ENCODE results near the gene NEK4.

The NEK4 gene

GRCh38 chr3:52715714-52716305, 54.9 kb downstream of the NEK4 start:
- H3K27me3 ChIP-seq (ENCODE audit: control insufficient read depth, insufficient read depth, low read length) = no peaks in the 10 kb centered on the region
- no peak overlapping the region for H3K4me3 ChIP-seq (ENCODE audit: low read length)
- H3K4me1 ChIP-seq (ENCODE audit: control insufficient read depth, insufficient read depth, low read length) = peaks cover 2% of the 10 kb centered on the region; the same call in 1 of the 2 replicates
- no peak overlapping the region for H3K27ac ChIP-seq (ENCODE audit: low read length)
- DNase-seq (ENCODE audit: low read depth, low spot score) = no peak
- no peaks in the 10 kb centered on the region for H3K9me3 ChIP-seq (ENCODE audit: control insufficient read depth, insufficient read depth, low read length)
- no CpG with 5 or more reads among the region's 11 CpGs for WGBS (ENCODE audit: insufficient coverage, insufficient read length)
- H3K36me3 ChIP-seq (ENCODE audit: control insufficient read depth, insufficient read depth, low read length) = no peaks in the 10 kb centered on the region; the same call in 1 of the 2 replicates

DNA sequence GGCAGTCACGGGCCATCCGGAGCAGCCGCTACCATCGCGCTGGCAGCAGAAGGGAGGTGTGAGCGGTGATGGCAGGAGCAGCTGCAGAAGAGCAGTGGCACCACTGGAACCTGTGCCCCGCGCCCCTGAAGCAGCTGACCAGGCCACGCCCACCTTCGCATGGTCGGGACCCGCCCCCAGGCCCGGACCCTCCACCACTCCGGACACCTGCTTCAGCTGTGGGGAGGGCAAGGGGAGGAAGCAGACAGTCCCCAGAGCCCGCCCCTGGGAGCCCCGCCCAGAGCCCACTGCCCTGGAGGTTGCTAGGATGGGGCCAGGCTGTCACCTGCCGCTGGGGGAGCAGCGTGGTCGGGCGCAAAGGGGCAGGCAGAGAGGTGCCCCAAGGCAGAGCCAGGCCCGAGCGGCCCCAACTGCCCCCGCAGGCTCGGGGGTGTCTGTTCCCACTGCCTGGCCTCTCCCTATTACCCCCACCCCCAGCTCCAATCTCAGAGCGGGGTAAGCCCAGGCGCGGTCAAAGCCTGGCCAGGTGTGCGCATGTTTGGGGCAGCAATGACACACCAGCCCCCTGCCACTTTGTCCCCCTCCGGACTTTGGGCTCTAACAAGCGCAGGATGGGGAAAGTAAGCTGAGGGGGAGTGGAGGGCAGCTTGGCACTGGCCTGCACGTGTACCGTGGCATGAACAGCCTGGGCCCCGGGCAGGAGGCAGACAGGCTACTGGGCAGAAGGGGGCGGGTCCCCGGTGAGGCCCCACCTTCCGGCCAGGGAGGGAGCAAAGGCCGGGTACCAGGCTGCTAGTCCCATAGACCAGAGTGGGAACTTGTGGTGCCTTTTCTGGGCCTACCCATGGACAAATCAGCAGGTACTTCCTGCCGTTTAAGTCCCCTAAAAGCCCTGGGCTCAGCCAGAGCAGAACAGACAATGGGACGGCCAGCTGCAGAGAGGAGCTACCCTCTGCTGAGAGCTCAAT, 56.1 kb downstream of the NEK4 start:
- Histone ChIP-seq H3K4me3 (ENCODE audit: low read length) (peak overlapping the region; percentile 44; the same call in 1 of the 2 replicates), H3K4me1 (ENCODE audit: control insufficient read depth, insufficient read depth, low read length) (peaks cover 2% of the 10 kb centered on the region; the same call in 1 of the 2 replicates), H3K27me3 (ENCODE audit: control insufficient read depth, insufficient read depth, low read length) (no peaks in the 10 kb centered on the region), H3K27ac (ENCODE audit: low read length) (no peak overlapping the region), H3K9me3 (ENCODE audit: control insufficient read depth, insufficient read depth, low read length) (no peaks in the 10 kb centered on the region), H3K36me3 (ENCODE audit: control insufficient read depth, insufficient read depth, low read length) (no peaks in the 10 kb centered on the region; the same call in 1 of the 2 replicates)
- no CpG with 5 or more reads among the region's 39 CpGs for WGBS (ENCODE audit: insufficient coverage, insufficient read length)
- peak; percentile 84 for DNase-seq (ENCODE audit: low read depth, low spot score)

- H3K36me3 ChIP-seq (ENCODE audit: control insufficient read depth, insufficient read depth, low read length) = no peaks in the 10 kb centered on the region
- no CpG with 5 or more reads among the region's 17 CpGs for WGBS (ENCODE audit: insufficient coverage, insufficient read length)
- no peak overlapping the region for H3K27ac ChIP-seq (ENCODE audit: low read length)
- no peaks in the 10 kb centered on the region for H3K27me3 ChIP-seq (ENCODE audit: control insufficient read depth, insufficient read depth, low read length)
- peaks cover 2% of the 10 kb centered on the region; the same call in 1 of the 2 replicates for H3K4me1 ChIP-seq (ENCODE audit: control insufficient read depth, insufficient read depth, low read length)
- no peak overlapping the region for H3K4me3 ChIP-seq (ENCODE audit: low read length)
- H3K9me3 ChIP-seq (ENCODE audit: control insufficient read depth, insufficient read depth, low read length) = no peaks in the 10 kb centered on the region
- no peak for DNase-seq (ENCODE audit: low read depth, low spot score)
Observed at GRCh38 chr3:52712291-52713212, 58.2 kb downstream of the NEK4 start.

DNA sequence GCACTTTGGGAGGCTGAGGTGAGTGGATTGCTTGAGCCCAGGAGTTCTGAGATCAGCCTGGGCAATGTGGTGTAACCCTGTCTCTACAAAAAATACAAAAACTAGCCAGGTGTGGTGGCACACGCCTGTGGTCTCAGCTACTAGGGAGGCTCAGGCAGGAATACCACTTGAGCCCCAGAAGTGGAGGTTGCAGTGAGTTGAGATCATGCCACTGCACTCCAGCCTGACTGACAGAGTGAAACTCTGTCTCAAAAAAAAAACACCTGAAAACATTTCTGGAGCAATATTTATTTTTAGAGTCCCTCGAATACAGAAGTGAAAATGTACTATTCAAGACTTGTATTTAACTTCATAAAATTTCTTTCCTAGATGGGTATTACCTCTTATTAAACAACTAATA, 60.2 kb downstream of the NEK4 start:
- no peak for DNase-seq (ENCODE audit: low read depth, low spot score)
- Histone ChIP-seq H3K9me3 (ENCODE audit: control insufficient read depth, insufficient read depth, low read length) (no peaks in the 10 kb centered on the region), H3K36me3 (ENCODE audit: control insufficient read depth, insufficient read depth, low read length) (no peaks in the 10 kb centered on the region), H3K27me3 (ENCODE audit: control insufficient read depth, insufficient read depth, low read length) (no peaks in the 10 kb centered on the region), H3K27ac (ENCODE audit: low read length) (no peak overlapping the region), H3K4me1 (ENCODE audit: control insufficient read depth, insufficient read depth, low read length) (no peaks in the 10 kb centered on the region), H3K4me3 (ENCODE audit: low read length) (no peak overlapping the region)
- no CpG with 5 or more reads among the region's 2 CpGs for whole genome bisulfite sequencing (ENCODE audit: insufficient coverage, insufficient read length)

DNA sequence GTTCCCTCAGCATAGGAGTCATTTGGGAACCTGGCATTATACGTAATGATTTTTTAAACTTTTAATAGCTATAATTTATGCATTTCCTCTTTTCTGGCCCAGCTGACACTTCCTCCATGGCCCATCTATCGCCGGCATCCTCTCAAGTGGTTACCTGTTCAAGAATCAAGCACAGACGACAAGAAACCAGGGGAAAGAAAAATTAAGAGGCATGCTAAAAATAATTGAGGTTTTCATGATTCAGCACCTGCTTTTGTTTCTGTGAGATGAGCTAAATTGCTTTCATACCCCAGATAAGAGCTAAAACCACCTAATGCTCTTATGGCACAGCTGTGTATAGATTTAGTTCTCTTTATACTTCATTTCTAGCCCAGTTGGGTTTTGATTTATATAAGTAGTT, 63.2 kb downstream of the NEK4 start:
- no peak overlapping the region for H3K27ac ChIP-seq (ENCODE audit: low read length)
- no peaks in the 10 kb centered on the region for H3K36me3 ChIP-seq (ENCODE audit: control insufficient read depth, insufficient read depth, low read length)
- no peaks in the 10 kb centered on the region for H3K27me3 ChIP-seq (ENCODE audit: control insufficient read depth, insufficient read depth, low read length)
- H3K4me1 ChIP-seq (ENCODE audit: control insufficient read depth, insufficient read depth, low read length) = no peaks in the 10 kb centered on the region
- H3K4me3 ChIP-seq (ENCODE audit: low read length) = no peak overlapping the region
- no peak for DNase-seq (ENCODE audit: low read depth, low spot score)
- no peaks in the 10 kb centered on the region for H3K9me3 ChIP-seq (ENCODE audit: control insufficient read depth, insufficient read depth, low read length)
- WGBS (ENCODE audit: insufficient coverage, insufficient read length) = no CpG with 5 or more reads among the region's 4 CpGs

DNA sequence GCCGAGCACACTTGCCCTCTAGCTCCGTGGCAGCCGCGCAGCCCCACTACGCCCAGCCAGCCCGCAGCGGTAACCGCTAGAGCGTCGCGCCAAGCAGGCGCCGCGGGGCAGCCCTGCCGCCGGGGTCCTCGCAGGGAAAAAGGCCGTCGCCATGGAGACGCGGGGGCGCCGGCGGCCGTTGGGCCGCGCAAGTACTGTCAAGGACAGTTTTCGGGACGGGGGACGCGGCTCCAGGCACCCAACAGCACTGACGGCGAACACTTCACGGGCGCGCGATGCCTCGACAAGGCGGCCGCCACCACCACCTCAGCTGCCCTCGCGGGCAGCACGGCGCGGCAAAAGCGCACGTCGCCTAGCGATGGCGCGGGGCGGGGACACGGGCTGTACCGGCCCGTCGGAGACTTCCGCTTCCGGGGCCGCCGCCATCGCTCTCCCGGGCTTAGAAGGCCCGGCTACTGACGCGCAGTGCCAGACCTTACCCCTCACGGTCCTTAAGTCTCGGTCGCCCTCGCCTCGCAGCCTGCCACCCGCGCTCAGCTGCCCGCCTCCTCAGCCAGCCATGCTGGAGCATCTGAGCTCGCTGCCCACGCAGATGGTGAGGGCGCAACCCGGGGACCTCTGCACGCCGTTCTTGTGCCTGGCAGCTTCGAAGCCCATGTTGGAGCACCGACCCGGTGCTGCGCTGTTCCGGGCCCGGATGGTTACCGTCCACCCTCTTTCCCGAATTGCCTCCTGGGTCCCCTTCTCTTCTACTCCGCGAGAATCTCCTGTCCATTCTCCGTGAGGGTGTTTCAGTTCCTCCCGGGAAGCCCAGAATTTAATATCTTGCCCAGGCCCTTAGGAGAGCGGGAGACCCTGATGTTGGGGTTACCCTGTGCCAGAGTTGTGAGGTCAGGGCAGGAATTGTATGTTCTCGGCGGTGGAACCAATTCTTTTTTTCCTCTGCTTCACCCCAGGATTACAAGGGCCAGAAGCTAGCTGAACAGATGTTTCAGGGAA, 64.8 kb downstream of the NEK4 start, which contains the start of the genes GLT8D1 and SPCS1:
Gene GLT8D1 (minus strand): TSS at position 104 of the 999 bp plus-strand sequence. CDS start 5,331 bp downstream, outside the sequence.
Gene SPCS1 (plus strand): TSS at position 419 of the 999 bp plus-strand sequence. CDS start 141 bp downstream, at position 560.
- Histone ChIP-seq H3K27me3 (ENCODE audit: control insufficient read depth, insufficient read depth, low read length) (no peaks in the 10 kb centered on the region), H3K9me3 (ENCODE audit: control insufficient read depth, insufficient read depth, low read length) (no peaks in the 10 kb centered on the region), H3K36me3 (ENCODE audit: control insufficient read depth, insufficient read depth, low read length) (no peaks in the 10 kb centered on the region), H3K27ac (ENCODE audit: low read length) (no peak within 1 kb of the TSS), H3K4me1 (ENCODE audit: control insufficient read depth, insufficient read depth, low read length) (no peaks in the 10 kb centered on the region), H3K4me3 (ENCODE audit: low read length) (peak within 1 kb of the TSS; percentile 91)
- WGBS (ENCODE audit: insufficient coverage, insufficient read length) = no CpG with 5 or more reads among the region's 94 CpGs
- peak; percentile 48 for DNase-seq (ENCODE audit: low read depth, low spot score)

DNA sequence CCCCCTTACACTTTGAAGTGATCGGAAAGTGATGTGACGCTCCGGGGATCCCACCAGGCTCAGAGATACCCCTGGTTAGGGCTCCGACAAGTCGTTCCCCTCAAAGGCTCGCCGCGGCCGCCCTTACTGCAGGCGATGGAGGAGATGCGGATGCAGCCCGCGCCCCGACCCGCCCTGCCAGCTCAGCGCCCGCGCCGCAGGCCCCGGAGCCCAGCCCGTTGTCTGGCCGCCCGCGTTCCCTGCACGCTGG, 65.4 kb downstream of the NEK4 start:
- H3K4me3 ChIP-seq (ENCODE audit: low read length) = peak overlapping the region; percentile 91; the same call in 1 of the 2 replicates
- DNase-seq (ENCODE audit: low read depth, low spot score) = no peak
- no peaks in the 10 kb centered on the region for H3K9me3 ChIP-seq (ENCODE audit: control insufficient read depth, insufficient read depth, low read length)
- H3K4me1 ChIP-seq (ENCODE audit: control insufficient read depth, insufficient read depth, low read length) = no peaks in the 10 kb centered on the region
- no CpG with 5 or more reads among the region's 25 CpGs for whole genome bisulfite sequencing (ENCODE audit: insufficient coverage, insufficient read length)
- H3K36me3 ChIP-seq (ENCODE audit: control insufficient read depth, insufficient read depth, low read length) = no peaks in the 10 kb centered on the region
- H3K27me3 ChIP-seq (ENCODE audit: control insufficient read depth, insufficient read depth, low read length) = no peaks in the 10 kb centered on the region
- H3K27ac ChIP-seq (ENCODE audit: low read length) = no peak overlapping the region

DNA sequence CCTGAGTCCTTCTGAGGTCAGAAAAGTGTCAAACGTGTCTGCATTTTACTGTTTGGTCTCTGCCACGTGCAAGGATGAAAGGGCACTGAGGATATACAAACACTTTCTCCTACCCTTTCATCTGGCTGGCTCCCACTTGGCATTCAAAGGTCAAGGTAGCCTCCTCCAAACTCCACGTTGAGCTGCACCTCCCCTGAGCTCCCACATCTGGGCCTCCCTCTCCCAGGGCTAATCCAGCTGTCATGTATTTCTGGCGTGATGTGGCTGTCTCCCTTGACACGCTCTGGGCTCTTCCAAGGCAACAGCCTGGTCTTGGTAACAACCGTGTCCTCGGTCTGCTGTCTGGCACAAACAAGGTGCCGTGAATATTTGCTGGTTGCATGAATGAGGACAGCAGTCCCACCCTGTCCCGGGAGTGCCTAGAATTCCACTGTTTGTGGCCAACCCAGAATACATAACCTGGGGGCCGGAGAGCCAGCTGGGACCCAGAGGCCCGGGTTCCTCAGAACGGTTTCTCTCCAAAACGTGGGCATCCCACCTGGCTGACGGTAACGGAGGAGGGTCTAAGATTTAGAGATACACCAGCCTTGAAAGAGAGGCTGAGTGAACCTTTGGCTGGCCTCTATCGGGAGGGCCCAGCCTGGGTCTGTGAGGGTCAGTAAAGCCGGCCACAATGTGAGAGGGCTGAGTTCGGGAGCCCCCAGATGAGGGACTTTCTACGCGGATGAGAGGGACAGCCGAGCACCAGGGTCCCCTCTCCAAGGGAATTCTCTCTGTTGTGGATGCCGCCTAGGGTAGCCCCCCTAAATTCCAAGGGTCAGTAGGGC, 65.9 kb downstream of the NEK4 start:
- H3K36me3 ChIP-seq (ENCODE audit: control insufficient read depth, insufficient read depth, low read length) = no peaks in the 10 kb centered on the region
- H3K4me3 ChIP-seq (ENCODE audit: low read length) = peak overlapping the region; percentile 91; the same call in 1 of the 2 replicates
- H3K9me3 ChIP-seq (ENCODE audit: control insufficient read depth, insufficient read depth, low read length) = no peaks in the 10 kb centered on the region
- H3K27ac ChIP-seq (ENCODE audit: low read length) = no peak overlapping the region
- WGBS (ENCODE audit: insufficient coverage, insufficient read length) = no CpG with 5 or more reads among the region's 22 CpGs
- H3K27me3 ChIP-seq (ENCODE audit: control insufficient read depth, insufficient read depth, low read length) = no peaks in the 10 kb centered on the region
- DNase-seq (ENCODE audit: low read depth, low spot score) = no peak
- H3K4me1 ChIP-seq (ENCODE audit: control insufficient read depth, insufficient read depth, low read length) = no peaks in the 10 kb centered on the region

- Histone ChIP-seq H3K9me3 (ENCODE audit: control insufficient read depth, insufficient read depth, low read length) (no peaks in the 10 kb centered on the region), H3K27ac (ENCODE audit: low read length) (no peak overlapping the region), H3K4me1 (ENCODE audit: control insufficient read depth, insufficient read depth, low read length) (no peaks in the 10 kb centered on the region), H3K36me3 (ENCODE audit: control insufficient read depth, insufficient read depth, low read length) (no peaks in the 10 kb centered on the region), H3K4me3 (ENCODE audit: low read length) (no peak overlapping the region), H3K27me3 (ENCODE audit: control insufficient read depth, insufficient read depth, low read length) (no peaks in the 10 kb centered on the region)
- WGBS (ENCODE audit: insufficient coverage, insufficient read length) = no CpG with 5 or more reads among the region's 7 CpGs
- DNase-seq (ENCODE audit: low read depth, low spot score) = no peak
Observed at GRCh38 chr3:52703341-52703740, 67.4 kb downstream of the NEK4 start.

All from iPS DF 6.9 (cell line).